OCI-LY7 (cell line): ENCODE results near the gene KLLN. TPM values are rescaled to one million over a fixed set of nuclear protein-coding genes. Genes with fewer than 3 reads are reported as not detected.

Experiments
- BruUV-seq: library from RNA; stranded (reverse); fragments of 400-500 nt; replicated peaks from 2 replicates; lab custom pipeline; 2021; lab: Mats Ljungman, UMichigan
- CTCF ChIA-PET: fragments of 300-600 bp; sonication (Branson Sonifier 250); formaldehyde crosslinking; loops from one replicate; lab custom pipeline; 2022; ENCODE audit warnings: antibody characterized with exemption; ENCODE audit not compliant: unreplicated experiment; lab: Charles Lee
- POLR2A ChIA-PET: fragments of 300-600 bp; sonication (Branson Sonifier 250); formaldehyde crosslinking; loops from one replicate; lab custom pipeline; 2022; ENCODE audit warnings: antibody characterized with exemption; lab: Charles Lee
- DNase-seq: peaks from one replicate; pipeline ENCODE4 v3.0.0-alpha.2; 2015; ENCODE audit warnings: low spot score
- H2AFZ ChIP-seq: fragments of 200-600 bp; sonication (generic), shearing (Covaris generic); 2 replicates; pipeline ENCODE4 v1.6.1; 2014; ENCODE audit warnings: mild to moderate bottlenecking, antibody characterized with exemption, low read length, moderate library complexity
- H3K27ac ChIP-seq: fragments of 200-600 bp; sonication (generic); 2 replicates; pipeline ENCODE4 v1.5.1; 2014; ENCODE audit warnings: mixed run types, low read depth, mild to moderate bottlenecking, moderate library complexity, low read length, inconsistent platforms; ENCODE audit not compliant: poor library complexity, severe bottlenecking
- H3K36me3 ChIP-seq: fragments of 200-600 bp; sonication (generic); 2 replicates; pipeline ENCODE4 v1.6.1; 2014; ENCODE audit warnings: mild to moderate bottlenecking, antibody characterized with exemption, low read length, moderate library complexity, mixed read lengths; ENCODE audit not compliant: insufficient read depth
- H3K4me1 ChIP-seq: fragments of 200-600 bp; sonication (generic); 2 replicates; pipeline ENCODE4 v1.5.1; 2014; ENCODE audit warnings: mild to moderate bottlenecking, low read length; ENCODE audit not compliant: insufficient read depth, poor library complexity, severe bottlenecking
- H3K4me2 ChIP-seq: fragments of 200-600 bp; sonication (generic); 2 replicates; pipeline ENCODE4 v1.6.1; 2014; ENCODE audit warnings: mild to moderate bottlenecking, low read length
- H3K4me3 ChIP-seq: fragments of 200-600 bp; sonication (generic); 2 replicates; pipeline ENCODE4 v1.5.1; 2014; ENCODE audit warnings: mild to moderate bottlenecking, low read depth, low read length; ENCODE audit not compliant: poor library complexity, severe bottlenecking
- H3K79me2 ChIP-seq: fragments of 200-600 bp; sonication (generic); 2 replicates; pipeline ENCODE4 v1.6.1; 2016; ENCODE audit warnings: low read depth, mild to moderate bottlenecking, low read length, moderate library complexity, mixed read lengths; ENCODE audit not compliant: insufficient read depth
- H3K9me2 ChIP-seq: fragments of 200-600 bp; sonication (generic); 2 replicates; pipeline ENCODE4 v1.6.1; 2016; ENCODE audit warnings: mild to moderate bottlenecking, low read length, mixed read lengths; ENCODE audit not compliant: insufficient read depth
- H3K9me3 ChIP-seq: fragments of 200-600 bp; sonication (generic); 2 replicates; pipeline ENCODE4 v1.6.1; 2014; ENCODE audit warnings: mild to moderate bottlenecking, mixed run types, low read length, mixed read lengths
- H4K20me1 ChIP-seq: fragments of 200-600 bp; sonication (generic); 2 replicates; pipeline ENCODE4 v1.6.1; 2014; ENCODE audit warnings: mild to moderate bottlenecking, antibody characterized with exemption, low read length, moderate library complexity, mixed read lengths; ENCODE audit not compliant: insufficient read depth
- CTCF ChIP-seq: fragments of 200-600 bp; sonication (generic); conservative IDR thresholded peaks from 2 replicates; pipeline ENCODE4 v1.5.1; 2014; ENCODE audit warnings: mild to moderate bottlenecking, antibody characterized with exemption, low read length, moderate library complexity, mixed read lengths
- EZH2phosphoT487 ChIP-seq: fragments of 200-600 bp; sonication (generic); IDR thresholded peaks from 2 replicates; pipeline ENCODE4 v1.6.1; 2018; ENCODE audit warnings: low read depth, borderline replicate concordance, mild to moderate bottlenecking, mixed run types, antibody characterized with exemption, low read length, moderate library complexity, mixed read lengths
- intact Hi-C: fragments of 100-400 bp; cut with micrococcal nuclease; formaldehyde crosslinking; loops from one replicate; pipeline ENCODE4 v1.10.0; 2022; ENCODE audit not compliant: unreplicated experiment
- small RNA-seq: library from RNA; depleted of rRNA; stranded (forward); fragments of <200 nt; gene quantifications from one replicate; pipeline ENCODE3, GENCODE V24; 2014
- total RNA-seq, 2 experiments: library from RNA; depleted of rRNA in 1 of 2; stranded (reverse); fragments of >200 nt in 1 of 2; shearing (Covaris generic) in 1 of 2; gene quantifications; 2 replicates each; pipeline ENCODE4 v1.2.3, GENCODE V29; 2014 to 2022

KLLN gene
- total RNA-seq, 2 experiments from 2014 or later = 3.8 to 5.5 TPM

- TSS peak; percentile 58 for BruUV-seq
- 0 out of 2 replicates have a peak, but pooled peaks cover 3% of the 10 kb centered on the region for H3K9me3 ChIP-seq
Observed at GRCh38 chr10:87816163-87816897, 47.0 kb downstream of the KLLN start.

More at GRCh38 chr10:87816163-87816897, 47.0 kb downstream of the KLLN start:
- ChIA-PET POLR2A (interaction anchor here (0.6 to 2.7 kb wide), 4 partner anchors 12 to 803 kb away, joined by 3 to 14 read pairs (median 3); no protein-coding TSS in a partner anchor), CTCF (no interaction called here)
- Histone ChIP-seq H3K4me3 (peak overlapping the region; percentile 86), H3K9me2 (no peaks in the 10 kb centered on the region), H3K79me2 (peaks cover 65% of the 10 kb centered on the region), H3K27ac (peak overlapping the region; percentile 79), H3K4me1 (peaks cover 28% of the 10 kb centered on the region), H2AFZ (no peak overlapping the region), H3K4me2 (peak overlapping the region; percentile 76), H4K20me1 (peaks cover 17% of the 10 kb centered on the region; the same call in 1 of the 2 replicates), H3K36me3 (peaks cover 40% of the 10 kb centered on the region)
- intact Hi-C loops = loop anchor here (5.0 kb wide), 3 partner anchors 296 to 1176 kb away; partner anchors contain the start of genes FAS and STAMBPL1
- no peak for DNase-seq
- TF ChIP-seq CTCF = peak; percentile 33
- no peak for TF ChIP-seq EZH2phosphoT487

Small RNA genes lying within 50 kb of the gene (small RNA-seq; reads per million reads assigned to genes)
- not detected for gene RN7SL78P

Other genes with a start within 250 kb of the KLLN start
- 0.03 TPM in 1 of 2 replicates, not detected in the other for gene PAPSS2, start 203.7 kb downstream of the KLLN start, total RNA-seq (2014; rRNA removed; shearing (Covaris generic))
- gene PAPSS2, start 203.7 kb downstream of the KLLN start, total RNA-seq (2022) = not detected in 2 replicates
- 17.7 and 19.6 TPM in 2 replicates for gene ATAD1, start 45.3 kb downstream of the KLLN start, total RNA-seq (2014; rRNA removed; shearing (Covaris generic))
- 44.7 and 47.7 TPM in 2 replicates for gene ATAD1, start 45.3 kb downstream of the KLLN start, total RNA-seq (2022)
- 113 and 135 TPM in 2 replicates for gene PTEN, start 92 bp upstream of the KLLN start, total RNA-seq (2014; rRNA removed; shearing (Covaris generic))
- gene PTEN, start 92 bp upstream of the KLLN start, total RNA-seq (2022) = 173 and 176 TPM in 2 replicates